Measurements from ENCODE around the gene ZNF224. TPM values are rescaled to one million over a fixed set of nuclear protein-coding genes. Genes with fewer than 3 reads are reported as not detected.

The ZNF224 gene
- total and polyA plus RNA-seq, 2 donors (not counting 1 experiment from before 2014, with no cell fraction given): 12.4 to 37.0 TPM

- no peaks in the 10 kb centered on the region for H3K79me2 ChIP-seq (ENCODE audit: control insufficient read depth, insufficient read depth, low read length)
- TF ChIP-seq CTCF (conservative IDR thresholded peaks at IDR 0.05 in 1 of 2, IDR thresholded peaks at IDR 0.05 in 1 of 2; ENCODE audit: low read depth in 1 of 2, low read length in 2 of 2) (no peak), EZH2 (IDR thresholded peaks at IDR 0.05; ENCODE audit: low read length, missing control alignments) (no peak)
Measured at GRCh38 chr19:44061038-44061437, 33.1 kb upstream of the ZNF224 start.

GRCh38 chr19:44066305-44066704 lies 27.9 kb upstream of the ZNF224 start:
- no peak for DNase-seq (ENCODE audit: low read depth in 2 of 2)
- no peak overlapping the region for H3K27ac ChIP-seq (ENCODE audit: insufficient read depth, low read length)
- no peak overlapping the region for H3K4me3 ChIP-seq (replicated peaks in 1 of 4; ENCODE audit: control extremely low read depth in 1 of 4, insufficient read depth in 1 of 4, low read depth in 3 of 4, low read length in 4 of 4)
- no peak overlapping the region for H3K4me2 ChIP-seq (ENCODE audit: extremely low read depth, insufficient read depth, low read length)
- no peaks in the 10 kb centered on the region for H3K4me1 ChIP-seq (ENCODE audit: control insufficient read depth, extremely low read depth, insufficient read depth, low read length)
- H3K36me3 ChIP-seq (ENCODE audit: control insufficient read depth, insufficient read depth, low read length): peaks cover 13% of the 10 kb centered on the region
- TF ChIP-seq EZH2 (IDR thresholded peaks at IDR 0.05; ENCODE audit: low read length, missing control alignments) (no peak), CTCF (conservative IDR thresholded peaks at IDR 0.05 in 1 of 2, IDR thresholded peaks at IDR 0.05 in 1 of 2; ENCODE audit: low read depth in 1 of 2, low read length in 2 of 2) (no peak)
- peaks cover 5% of the 10 kb centered on the region for H3K9me3 ChIP-seq (ENCODE audit: control insufficient read depth, insufficient read depth, low read depth, low read length)
- H3K9ac ChIP-seq (ENCODE audit: insufficient read depth, low read length): no peak overlapping the region
- H3K27me3 ChIP-seq (ENCODE audit: control insufficient read depth, insufficient read depth, low read length): no peaks in the 10 kb centered on the region
- H2AFZ ChIP-seq (ENCODE audit: low read length): no peak overlapping the region
- no peaks in the 10 kb centered on the region for H3K79me2 ChIP-seq (ENCODE audit: control insufficient read depth, insufficient read depth, low read length)
- H4K20me1 ChIP-seq (ENCODE audit: control insufficient read depth, extremely low read depth, insufficient read depth, low read length): no peaks in the 10 kb centered on the region

More at GRCh38 chr19:44061038-44061437, 33.1 kb upstream of the ZNF224 start:
- Histone ChIP-seq H4K20me1 (ENCODE audit: control insufficient read depth, extremely low read depth, insufficient read depth, low read length) (no peaks in the 10 kb centered on the region), H3K27me3 (ENCODE audit: control insufficient read depth, insufficient read depth, low read length) (no peaks in the 10 kb centered on the region), H3K9ac (ENCODE audit: insufficient read depth, low read length) (no peak overlapping the region), H3K9me3 (ENCODE audit: control insufficient read depth, insufficient read depth, low read depth, low read length) (no peaks in the 10 kb centered on the region), H3K4me1 (ENCODE audit: control insufficient read depth, extremely low read depth, insufficient read depth, low read length) (no peaks in the 10 kb centered on the region), H3K27ac (ENCODE audit: insufficient read depth, low read length) (no peak overlapping the region), H2AFZ (ENCODE audit: low read length) (no peak overlapping the region), H3K4me2 (ENCODE audit: extremely low read depth, insufficient read depth, low read length) (no peak overlapping the region), H3K36me3 (ENCODE audit: control insufficient read depth, insufficient read depth, low read length) (peaks cover 9% of the 10 kb centered on the region), H3K4me3 (replicated peaks in 1 of 4; ENCODE audit: control extremely low read depth in 1 of 4, insufficient read depth in 1 of 4, low read depth in 3 of 4, low read length in 4 of 4) (no peak overlapping the region)
- no peak for DNase-seq (ENCODE audit: low read depth in 2 of 2)

DNA sequence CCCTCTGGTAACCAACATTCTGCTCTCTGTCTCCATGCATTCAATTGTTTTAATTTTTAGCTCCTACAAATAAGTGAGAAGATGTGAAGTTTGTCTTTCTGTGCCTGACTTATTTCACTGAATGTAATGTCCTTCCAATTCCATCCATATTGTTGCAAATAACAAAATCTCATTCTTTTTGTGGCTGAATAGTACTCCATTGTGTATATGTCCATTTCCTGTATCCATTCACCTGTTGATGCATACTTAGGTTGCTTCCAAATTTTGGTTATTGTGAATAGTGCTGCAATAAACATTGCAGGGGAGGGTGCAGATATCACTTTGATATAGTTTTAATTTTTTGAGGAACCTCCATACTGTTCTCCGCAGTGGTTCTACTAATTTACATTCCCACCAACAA lies 24.7 kb upstream of the ZNF224 start:
- TF ChIP-seq EZH2 (IDR thresholded peaks at IDR 0.05; ENCODE audit: low read length, missing control alignments): no peak
- TF ChIP-seq CTCF (conservative IDR thresholded peaks at IDR 0.05 in 1 of 2, IDR thresholded peaks at IDR 0.05 in 1 of 2; ENCODE audit: low read depth in 1 of 2, low read length in 2 of 2): no peak
- H3K79me2 ChIP-seq (ENCODE audit: control insufficient read depth, insufficient read depth, low read length): no peaks in the 10 kb centered on the region

More for the DNA sequence above, 24.7 kb upstream of the ZNF224 start:
- Histone ChIP-seq H3K27me3 (ENCODE audit: control insufficient read depth, insufficient read depth, low read length) (no peaks in the 10 kb centered on the region), H2AFZ (ENCODE audit: low read length) (no peak overlapping the region), H3K4me1 (ENCODE audit: control insufficient read depth, extremely low read depth, insufficient read depth, low read length) (peaks cover 3% of the 10 kb centered on the region), H3K36me3 (ENCODE audit: control insufficient read depth, insufficient read depth, low read length) (peaks cover 10% of the 10 kb centered on the region), H3K4me2 (ENCODE audit: extremely low read depth, insufficient read depth, low read length) (no peak overlapping the region), H3K27ac (ENCODE audit: insufficient read depth, low read length) (no peak overlapping the region), H4K20me1 (ENCODE audit: control insufficient read depth, extremely low read depth, insufficient read depth, low read length) (no peaks in the 10 kb centered on the region), H3K4me3 (replicated peaks in 1 of 4; ENCODE audit: control extremely low read depth in 1 of 4, insufficient read depth in 1 of 4, low read depth in 3 of 4, low read length in 4 of 4) (no peak overlapping the region), H3K9ac (ENCODE audit: insufficient read depth, low read length) (no peak overlapping the region), H3K9me3 (ENCODE audit: control insufficient read depth, insufficient read depth, low read depth, low read length) (peaks cover 5% of the 10 kb centered on the region)
- no peak for DNase-seq (ENCODE audit: low read depth in 2 of 2)

All from fibroblast of lung (primary cell).